Lung (tissue), 12 donors: ENCODE data around the gene CCN2. TPM values are rescaled to one million over a fixed set of nuclear protein-coding genes. Genes with fewer than 3 reads are reported as not detected.

ENCODE experiments used
- ATAC-seq: fragments of 200-7000 bp; cut with Tn5 transposase; one replicate; pipeline ENCODE4 v1.9.1; 2020; ENCODE audit warnings: moderate number of reproducible peaks; ENCODE audit not compliant: insufficient read depth, low FRiP score
- DNase-seq, 3 donors: peaks; one replicate each; pipeline ENCODE4 v3.0.0-alpha.2; 2013 to 2017
- H3K27ac ChIP-seq, 2 donors: one replicate each; pipeline ENCODE4 v1.5.1; 2013; ENCODE audit warnings: mild to moderate bottlenecking in 2 of 2, moderate library complexity in 2 of 2, control low read depth in 1 of 2, inconsistent platforms in 1 of 2, low read depth in 1 of 2, low read length in 1 of 2
- H3K27me3 ChIP-seq, 3 donors: one replicate each; pipeline ENCODE4 v1.5.1; 2013; ENCODE audit warnings: low read length in 2 of 3; ENCODE audit not compliant: control insufficient read depth in 3 of 3, insufficient read depth in 3 of 3
- H3K36me3 ChIP-seq, 4 donors: one replicate each; pipeline ENCODE4 v1.5.1; 2013; ENCODE audit warnings: low read length in 4 of 4, mild to moderate bottlenecking in 1 of 4, moderate library complexity in 1 of 4; ENCODE audit not compliant: control insufficient read depth in 4 of 4, insufficient read depth in 4 of 4
- H3K4me1 ChIP-seq, 5 donors: one replicate each; pipeline ENCODE4 v1.5.1; 2013; ENCODE audit warnings: low read length in 5 of 5, mild to moderate bottlenecking in 2 of 5, moderate library complexity in 1 of 5; ENCODE audit not compliant: control insufficient read depth in 5 of 5, insufficient read depth in 5 of 5
- H3K4me3 ChIP-seq: one replicate; pipeline ENCODE4 v1.5.1; 2013; ENCODE audit warnings: mild to moderate bottlenecking, control low read depth, moderate library complexity
- H3K9ac ChIP-seq, 2 donors: one replicate each; pipeline ENCODE4 v1.5.1; 2013; ENCODE audit warnings: low read length in 2 of 2, control low read depth in 1 of 2; ENCODE audit not compliant: insufficient read depth in 1 of 2
- H3K9me3 ChIP-seq, 4 donors: one replicate each; pipeline ENCODE4 v1.5.1; 2013; ENCODE audit warnings: low read length in 3 of 4, mild to moderate bottlenecking in 1 of 4, moderate library complexity in 1 of 4; ENCODE audit not compliant: control insufficient read depth in 4 of 4, insufficient read depth in 3 of 4
- WGBS, 2 donors: extraction: QIAGEN DNeasy Blood & Tissue Kit; methylation state at CpG; one replicate each; pipeline ENCODE4 v1.1.7; 2013; 5-methylcytosine and 5-hydroxymethylcytosine counted together
- polyA plus RNA-seq, 2 donors: library from polyadenylated mRNA; stranded (reverse); fragments of 200-250 nt; gene quantifications; one replicate each; pipeline ENCODE4 v1.2.1, GENCODE V29; 2013
- total RNA-seq, 2 donors: library from RNA; depleted of rRNA in 1 of 2; stranded (reverse); fragments of >200 nt in 1 of 2; gene quantifications; one replicate each; pipeline ENCODE4 v1.2.1, GENCODE V29; 2014 to 2021
- TF ChIP-seq, protein P1 (sequence below): IDR thresholded peaks from 2 replicates; pipeline ENCODE4 v1.5.1; 2012; ENCODE audit warnings: mild to moderate bottlenecking; ENCODE audit errors: control extremely low read depth, extremely low read depth
- donor health status: control.
- donor health status: control.
- donor health status: Bipolar disorder and iron deficiency.
- donor health status: healthy.
- donor health status: DM: yes; HTN: yes; CAD: no.

CCN2 gene
- total and polyA plus RNA-seq, 4 donors = 33.9 to 159 (median 114) TPM

DNA sequence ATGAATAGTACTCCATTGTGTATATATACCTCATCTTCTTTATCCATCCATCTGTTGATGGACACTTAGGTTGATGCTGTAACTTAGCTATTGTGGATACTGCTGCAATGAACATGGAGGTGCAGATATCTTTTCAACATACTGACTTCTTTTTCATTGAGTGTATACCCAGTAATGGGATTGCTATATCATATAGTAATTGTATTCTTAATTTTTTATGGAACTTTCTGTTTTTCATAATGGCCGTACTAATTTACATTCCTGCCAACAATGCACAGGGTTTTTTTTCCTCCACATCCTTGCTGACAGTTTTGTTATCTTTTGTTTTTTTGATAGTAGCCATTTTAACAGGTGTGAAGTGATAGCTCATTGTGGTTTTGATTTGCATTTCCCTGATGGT lies 5.2 kb downstream of the CCN2 start:
- Histone ChIP-seq H3K27me3 (no peaks in the 10 kb centered on the region), H3K9ac (no peak overlapping the region), H3K9me3 (peaks cover 0 to 2% (median 0%) of the 10 kb centered on the region in 4 donors), H3K4me1 (peaks cover 0 to 18% (median 8%) of the 10 kb centered on the region in 5 donors), H3K4me3 (no peak overlapping the region), H3K36me3 (no peaks in the 10 kb centered on the region), H3K27ac (no peak overlapping the region)
- TF ChIP-seq, protein P1, sequence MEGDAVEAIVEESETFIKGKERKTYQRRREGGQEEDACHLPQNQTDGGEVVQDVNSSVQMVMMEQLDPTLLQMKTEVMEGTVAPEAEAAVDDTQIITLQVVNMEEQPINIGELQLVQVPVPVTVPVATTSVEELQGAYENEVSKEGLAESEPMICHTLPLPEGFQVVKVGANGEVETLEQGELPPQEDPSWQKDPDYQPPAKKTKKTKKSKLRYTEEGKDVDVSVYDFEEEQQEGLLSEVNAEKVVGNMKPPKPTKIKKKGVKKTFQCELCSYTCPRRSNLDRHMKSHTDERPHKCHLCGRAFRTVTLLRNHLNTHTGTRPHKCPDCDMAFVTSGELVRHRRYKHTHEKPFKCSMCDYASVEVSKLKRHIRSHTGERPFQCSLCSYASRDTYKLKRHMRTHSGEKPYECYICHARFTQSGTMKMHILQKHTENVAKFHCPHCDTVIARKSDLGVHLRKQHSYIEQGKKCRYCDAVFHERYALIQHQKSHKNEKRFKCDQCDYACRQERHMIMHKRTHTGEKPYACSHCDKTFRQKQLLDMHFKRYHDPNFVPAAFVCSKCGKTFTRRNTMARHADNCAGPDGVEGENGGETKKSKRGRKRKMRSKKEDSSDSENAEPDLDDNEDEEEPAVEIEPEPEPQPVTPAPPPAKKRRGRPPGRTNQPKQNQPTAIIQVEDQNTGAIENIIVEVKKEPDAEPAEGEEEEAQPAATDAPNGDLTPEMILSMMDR = no peak
- ATAC-seq (no peak), DNase-seq (no peak)
- 94 to 100% methylated on average over 1 of the region's 1 CpG for WGBS, 2 donors

DNA sequence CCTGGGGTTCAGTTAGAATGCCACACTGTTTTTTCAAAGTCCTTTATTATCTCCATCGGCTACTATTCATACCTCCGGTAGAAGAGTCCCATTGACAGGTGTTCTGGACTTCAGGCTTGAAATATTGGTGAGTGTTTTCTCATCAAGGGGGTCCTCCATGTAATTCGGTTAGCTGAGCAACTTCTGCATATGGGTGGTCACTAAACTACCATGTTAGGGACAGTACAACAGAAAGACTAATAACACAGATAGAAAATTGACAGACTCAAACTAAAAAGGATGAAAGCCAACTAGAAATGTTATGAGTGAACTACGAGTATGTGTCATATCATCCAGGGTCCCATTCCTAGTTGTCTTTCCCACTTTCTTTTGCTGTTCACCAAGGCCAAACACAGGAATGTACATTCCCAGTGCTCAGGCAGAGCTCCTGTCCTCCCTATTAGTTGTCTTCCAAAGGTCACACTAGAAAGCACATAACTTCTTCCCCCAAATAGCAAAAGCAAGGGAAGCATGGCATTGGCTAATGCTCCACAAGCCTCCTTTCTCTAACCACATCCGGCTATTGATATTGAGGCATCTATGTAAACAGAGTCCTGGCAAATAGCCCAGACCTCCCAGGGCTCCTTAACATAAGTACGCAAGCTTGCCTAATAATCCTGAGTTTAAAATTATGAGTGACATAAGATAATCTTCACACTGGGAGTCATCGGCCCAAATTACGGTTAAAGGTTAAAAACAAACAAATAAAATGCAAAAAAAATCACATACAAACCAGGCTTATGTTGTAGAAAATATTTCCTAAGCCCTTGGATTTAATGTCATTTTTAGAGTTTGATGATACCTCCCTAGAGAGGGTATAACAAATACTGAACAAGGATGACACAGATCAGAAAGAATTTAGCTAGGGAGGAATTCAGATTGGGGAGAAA lies 13.2 kb downstream of the CCN2 start:
- no peaks in the 10 kb centered on the region for H3K36me3 ChIP-seq
- no peaks in the 10 kb centered on the region for H3K27me3 ChIP-seq
- TF ChIP-seq, protein P1 = no peak
- H3K4me1 ChIP-seq = peaks cover 0 to 5% (median 0%) of the 10 kb centered on the region in 5 donors
- no peak overlapping the region for H3K4me3 ChIP-seq
- peak; percentile 34 for ATAC-seq
- H3K9me3 ChIP-seq = no peaks in the 10 kb centered on the region
- WGBS, 2 donors = 69 to 79% methylated on average over 8 of the region's 8 CpGs
- no peak overlapping the region for H3K9ac ChIP-seq
- no peak overlapping the region for H3K27ac ChIP-seq
- peak; percentile 77 to 88 (median 82) for DNase-seq

GRCh38 chr6:131937226-131937625 lies 13.9 kb downstream of the CCN2 start:
- Histone ChIP-seq H3K36me3 (no peaks in the 10 kb centered on the region), H3K9ac (no peak overlapping the region), H3K4me3 (no peak overlapping the region), H3K4me1 (peaks cover 0 to 5% (median 0%) of the 10 kb centered on the region in 5 donors), H3K27me3 (no peaks in the 10 kb centered on the region), H3K9me3 (no peaks in the 10 kb centered on the region), H3K27ac (no peak overlapping the region)
- 70 to 77% methylated on average over 2 of the region's 2 CpGs for WGBS, 2 donors
- ATAC-seq (no peak), DNase-seq (no peak)
- TF ChIP-seq, protein P1 = no peak
